ENCODE results near the gene CLEC5A. TPM values are rescaled to one million over a fixed set of nuclear protein-coding genes. Genes with fewer than 3 reads are reported as not detected.
"Not testable (repeated sequence)": the region's sequence is repeated elsewhere in the genome, so short reads cannot be mapped to it uniquely, and the experiment has no call there.

Gene CLEC5A
- total RNA-seq, 1 donor from 2014 or later = 0.41 TPM

GRCh38 chr7:141952461-141952860 is 5.7 kb upstream of the CLEC5A start:
- ATAC-seq (no peak), DNase-seq (ENCODE audit: missing footprints) (no peak)
- intact Hi-C loops (cut with DNase I) = no loop called here

- DNase-seq (ENCODE audit: missing footprints) (no peak), ATAC-seq (no peak)
- intact Hi-C loops (cut with DNase I) = no loop called here
Observed at GRCh38 chr7:141950806-141951205, 4.0 kb upstream of the CLEC5A start.

GRCh38 chr7:141949911-141950310 is 3.1 kb upstream of the CLEC5A start:
- DNase-seq (ENCODE audit: missing footprints) = no peak
- no peak for ATAC-seq
- intact Hi-C loops (cut with DNase I) = no loop called here

GRCh38 chr7:141949451-141949850 is 2.7 kb upstream of the CLEC5A start:
- ATAC-seq (no peak), DNase-seq (ENCODE audit: missing footprints) (no peak)
- intact Hi-C loops (cut with DNase I) = no loop called here

GRCh38 chr7:141949021-141949420 is 2.2 kb upstream of the CLEC5A start:
- intact Hi-C loops (cut with DNase I) = no loop called here
- ATAC-seq (no peak), DNase-seq (ENCODE audit: missing footprints) (no peak)

GRCh38 chr7:141945356-141945755 is 1.4 kb downstream of the CLEC5A start:
- no peak for ATAC-seq
- intact Hi-C loops (cut with DNase I) = no loop called here
- no peak for DNase-seq (ENCODE audit: missing footprints)

GRCh38 chr7:141944811-141945210 is 2.0 kb downstream of the CLEC5A start:
- DNase-seq (ENCODE audit: missing footprints) = no peak
- no peak for ATAC-seq

GRCh38 chr7:141943846-141944245 is 2.9 kb downstream of the CLEC5A start:
- intact Hi-C loops (cut with DNase I) = no loop called here
- DNase-seq (ENCODE audit: missing footprints) = no peak
- ATAC-seq = no peak

More at GRCh38 chr7:141944811-141945210, 2.0 kb downstream of the CLEC5A start:
- intact Hi-C loops (cut with DNase I) = no loop called here

- ATAC-seq = no peak
- intact Hi-C loops (cut with DNase I) = no loop called here
- no peak for DNase-seq (ENCODE audit: missing footprints)
Observed at GRCh38 chr7:141941075-141941474, 5.7 kb downstream of the CLEC5A start.

GRCh38 chr7:141930211-141930610 is 16.6 kb downstream of the CLEC5A start:
- DNase-seq (ENCODE audit: missing footprints) (no peak), ATAC-seq (no peak)
- intact Hi-C loops (cut with DNase I) = no loop called here

- intact Hi-C loops (cut with DNase I) = no loop called here
- DNase-seq (ENCODE audit: missing footprints) (no peak), ATAC-seq (no peak)
Observed at GRCh38 chr7:141928845-141929195, 18.0 kb downstream of the CLEC5A start.

GRCh38 chr7:141928146-141928844 is 18.5 kb downstream of the CLEC5A start:
- DNase-seq (ENCODE audit: missing footprints) (no peak), ATAC-seq (no peak)
- intact Hi-C loops (cut with DNase I) = no loop called here

- intact Hi-C loops (cut with DNase I) = no loop called here
- ATAC-seq = no peak
- DNase-seq (ENCODE audit: missing footprints) = no peak
Observed at GRCh38 chr7:141920281-141920680, 26.5 kb downstream of the CLEC5A start.

GRCh38 chr7:141916099-141916498 is 30.7 kb downstream of the CLEC5A start, which contains the start of gene OR9A4:
Gene OR9A4, plus strand, starts transcription at chr7:141916399. Its CDS starts 2,477 bp downstream, at chr7:141918876.
- DNase-seq (ENCODE audit: missing footprints) (no peak), ATAC-seq (no peak)
- intact Hi-C loops (cut with DNase I) = no loop called here

GRCh38 chr7:141915565-141915964 is 31.2 kb downstream of the CLEC5A start:
- ATAC-seq = no peak
- DNase-seq (ENCODE audit: missing footprints) = peak; percentile 11
- intact Hi-C loops (cut with DNase I) = no loop called here

- DNase-seq (ENCODE audit: missing footprints) = no peak
- ATAC-seq = no peak
- intact Hi-C loops (cut with DNase I) = no loop called here
Observed at GRCh38 chr7:141911391-141911790, 35.4 kb downstream of the CLEC5A start.

- DNase-seq (ENCODE audit: missing footprints) = no peak
- intact Hi-C loops (cut with DNase I) = no loop called here
- ATAC-seq = no peak
Observed at GRCh38 chr7:141906285-141906684, 40.5 kb downstream of the CLEC5A start.

- ATAC-seq; intact Hi-C loops (cut with DNase I): not testable (repeated sequence)
Observed at GRCh38 chr7:141899366-141899765, 47.4 kb downstream of the CLEC5A start.

GRCh38 chr7:141891336-141891735 is 55.4 kb downstream of the CLEC5A start:
- no peak for ATAC-seq
- DNase-seq (ENCODE audit: missing footprints) = no peak
- intact Hi-C loops (cut with DNase I) = no loop called here

More at GRCh38 chr7:141899366-141899765, 47.4 kb downstream of the CLEC5A start:
- not testable (repeated sequence) for DNase-seq (ENCODE audit: missing footprints)

- ATAC-seq (no peak), DNase-seq (ENCODE audit: missing footprints) (no peak)
- intact Hi-C loops (cut with DNase I) = no loop called here
Observed at GRCh38 chr7:141889321-141889720, 57.5 kb downstream of the CLEC5A start.
